K562 (cell line): ENCODE measurements around the gene SLC9A3. TPM values are rescaled to one million over a fixed set of nuclear protein-coding genes. Genes with fewer than 3 reads are reported as not detected.

Experiments
- CAMTA2 ChIP-seq: fragments of 250-450 bp; sonication (Bioruptor Pico); conservative IDR thresholded peaks from 2 replicates; pipeline ENCODE4 v1.5.1; 2022
- CCAR2 ChIP-seq: fragments of 200-400 bp; formaldehyde crosslinking; IDR thresholded peaks from 2 replicates; pipeline ENCODE4 v1.6.1; 2017; ENCODE audit warnings: mild to moderate bottlenecking, low read depth, low read length
- HNRNPUL1 ChIP-seq: fragments of 200-400 bp; formaldehyde crosslinking; IDR thresholded peaks from 2 replicates; pipeline ENCODE4 v1.6.1; 2017; ENCODE audit warnings: low read length
- KAT7 ChIP-seq: sonication (generic); formaldehyde crosslinking; IDR thresholded peaks from 2 replicates; pipeline ENCODE4 v1.8.0; 2022; ENCODE audit warnings: missing genetic modification reagents, mild to moderate bottlenecking, borderline replicate concordance
- NR2C2 ChIP-seq, 2 experiments: fragments of 200-800 bp in 1 of 2; sonication (Bioruptor generic) in 1 of 2; sonication (generic) in 1 of 2; formaldehyde crosslinking in 1 of 2; IDR thresholded peaks; 2 replicates each; pipeline versions ENCODE4 v1.6.1 to v1.8.0; 2016 to 2022; ENCODE audit warnings: mild to moderate bottlenecking in 1 of 2, missing compliant biosample characterization in 1 of 2, missing genetic modification characterization in 1 of 2, missing genetic modification reagents in 1 of 2
- RAD51 ChIP-seq: fragments of 450-650 bp; IDR thresholded peaks from 2 replicates; pipeline ENCODE4 v1.7.1; 2016; ENCODE audit warnings: low read depth, mild to moderate bottlenecking, borderline replicate concordance
- RFX7 ChIP-seq: fragments of 250-450 bp; sonication (Bioruptor Pico); IDR thresholded peaks from 2 replicates; pipeline ENCODE4 v1.5.1; 2021; ENCODE audit warnings: mild to moderate bottlenecking
- SMAD4 ChIP-seq: fragments of 250-450 bp; sonication (Bioruptor Pico); conservative IDR thresholded peaks from 2 replicates; pipeline ENCODE4 v1.8.0; 2021; ENCODE audit warnings: inconsistent platforms, mild to moderate bottlenecking, moderate library complexity
- TAF15 ChIP-seq: fragments of 200-400 bp; formaldehyde crosslinking; IDR thresholded peaks from 2 replicates; pipeline ENCODE4 v1.6.1; 2017; ENCODE audit warnings: mild to moderate bottlenecking, low read depth, low read length, moderate library complexity
- TCF3 ChIP-seq: sonication (generic); formaldehyde crosslinking; IDR thresholded peaks from 2 replicates; pipeline ENCODE4 v1.4.0; 2020; ENCODE audit warnings: mild to moderate bottlenecking, missing genetic modification reagents
- ZFP30 ChIP-seq: fragments of 250-450 bp; sonication (Bioruptor Pico); IDR thresholded peaks from 2 replicates; pipeline ENCODE4 v1.8.0; 2022; ENCODE audit warnings: moderate library complexity, mild to moderate bottlenecking, inconsistent platforms, borderline replicate concordance
- ZNF140 ChIP-seq: fragments of 250-450 bp; sonication (Bioruptor Pico); IDR thresholded peaks from 2 replicates; pipeline ENCODE4 v1.8.0; 2021; ENCODE audit warnings: moderate library complexity, mild to moderate bottlenecking, inconsistent platforms
- ZNF316 ChIP-seq: fragments of 450-650 bp; IDR thresholded peaks from 2 replicates; pipeline ENCODE4 v1.6.1; 2016
- ZNF436 ChIP-seq: fragments of 250-450, 450-650 bp; sonication (Bioruptor Pico); formaldehyde crosslinking; IDR thresholded peaks from 2 replicates; pipeline ENCODE4 v1.7.0; 2020; ENCODE audit warnings: mild to moderate bottlenecking
- ZNF830 ChIP-seq: fragments of 250-450 bp; sonication (Bioruptor Pico); IDR thresholded peaks from 2 replicates; pipeline ENCODE4 v1.5.0; 2021; ENCODE audit warnings: mild to moderate bottlenecking
- polyA plus RNA-seq, 8 experiments: library from polyadenylated mRNA; depleted of rRNA in 4 of 8; stranded (reverse) in 5 of 8; unstranded in 3 of 8; fragments of >200 nt; fragmentation: Nextera tagmentation in 2 of 8; fragmentation: Illumina TruSeq in 1 of 8; extraction: Ambion mirVana in 2 of 8; extraction: Trizol in 1 of 8; gene quantifications; 2 replicates each; pipeline versions ENCODE4 v1.2.1 to v1.2.3, GENCODE V29; 2011 to 2014; ENCODE audit warnings: inconsistent platforms in 1 of 8, missing spikeins in 1 of 8
- total RNA-seq, 7 experiments: library from RNA; depleted of rRNA in 6 of 7; stranded (reverse); fragments of >200 nt in 6 of 7; fragmentation: Illumina TruSeq in 2 of 7; extraction: Trizol in 2 of 7; gene quantifications; 2 replicates each; pipeline versions ENCODE4 v1.2.1 to v1.2.3, GENCODE V29; 2011 to 2021; ENCODE audit warnings: low replicate concordance in 1 of 7
- TF ChIP-seq, protein P1 (sequence below): sonication (generic); formaldehyde crosslinking; IDR thresholded peaks from 2 replicates; pipeline ENCODE4 v1.8.0; 2022; ENCODE audit warnings: mild to moderate bottlenecking, missing genetic modification reagents, borderline replicate concordance
- TF ChIP-seq, protein P2 (sequence below): fragments of 200-800 bp; sonication (Bioruptor generic); IDR thresholded peaks from 2 replicates; pipeline ENCODE4 v1.6.1; 2016; ENCODE audit warnings: missing genetic modification characterization, missing compliant biosample characterization
- TF ChIP-seq, protein P3 (sequence below), 3 experiments: fragments of 200-800 bp in 1 of 3; sonication (Bioruptor generic) in 1 of 3; sonication (generic) in 1 of 3; formaldehyde crosslinking in 1 of 3; IDR thresholded peaks; 2 replicates each; pipeline versions ENCODE4 v1.6.1 to v1.8.0; 2016 to 2022; ENCODE audit warnings: mild to moderate bottlenecking in 2 of 3, missing compliant biosample characterization in 2 of 3, missing genetic modification characterization in 2 of 3, missing genetic modification reagents in 1 of 3
- TF ChIP-seq, protein P4 (sequence below): sonication (generic); formaldehyde crosslinking; IDR thresholded peaks from 2 replicates; pipeline ENCODE4 v1.8.0; 2023; ENCODE audit warnings: mild to moderate bottlenecking, missing genetic modification reagents

The SLC9A3 gene
- total and polyA plus RNA-seq, 9 of the 15 experiments (the other 6 are each of a cell fraction or from before 2014, with no cell fraction given) = 1.5 to 5.8 (median 3.7) TPM; not detected in 2

DNA sequence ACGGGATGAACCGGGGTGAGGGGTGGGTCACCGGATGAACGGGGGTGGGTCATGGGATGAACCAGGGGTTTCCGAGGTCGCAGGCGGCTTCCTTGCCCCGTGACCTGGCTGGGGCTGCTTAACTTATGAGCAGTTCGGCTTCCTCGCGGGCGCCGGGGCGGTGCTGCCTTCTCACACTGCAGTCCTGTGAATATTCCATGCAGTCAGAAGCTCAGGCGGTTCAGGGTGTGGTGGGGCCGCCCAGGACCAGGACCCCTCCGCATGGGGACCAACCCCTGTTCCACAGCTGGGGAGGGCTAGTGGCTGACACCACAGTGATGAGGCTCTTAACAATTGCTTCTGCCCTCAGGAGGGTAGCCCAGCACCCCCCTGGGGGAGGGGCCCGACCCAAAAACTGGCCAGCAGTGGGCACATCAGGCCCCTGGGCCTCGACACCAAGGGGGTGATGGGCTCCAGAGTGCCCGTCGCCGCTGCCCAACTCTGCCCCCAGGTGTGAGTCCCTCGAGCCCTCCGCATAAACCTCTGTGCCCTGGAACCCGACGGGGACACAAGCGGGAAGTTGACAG lies 30.9 kb upstream of the SLC9A3 start (continued):
- TF ChIP-seq RAD51 (no peak), ZNF436 (CRISPR knock-in tag) (no peak), SMAD4 (no peak), KAT7 (CRISPR knock-in tag) (no peak), TAF15 (no peak), ZNF830 (no peak), NR2C2 (CRISPR knock-in tag; IDR thresholded peaks at IDR 0.05) (no peak), NR2C2 (tag; IDR thresholded peaks at IDR 0.05) (peak; percentile 15; the same call in 1 of the 2 replicates), RFX7 (CRISPR knock-in tag) (no peak), HNRNPUL1 (no peak), TCF3 (CRISPR knock-in tag) (no peak), CAMTA2 (CRISPR knock-in tag) (no peak), ZNF140 (CRISPR knock-in tag) (no peak), ZFP30 (CRISPR knock-in tag) (no peak), CCAR2 (no peak), ZNF316 (no peak)
- TF ChIP-seq, protein P1, sequence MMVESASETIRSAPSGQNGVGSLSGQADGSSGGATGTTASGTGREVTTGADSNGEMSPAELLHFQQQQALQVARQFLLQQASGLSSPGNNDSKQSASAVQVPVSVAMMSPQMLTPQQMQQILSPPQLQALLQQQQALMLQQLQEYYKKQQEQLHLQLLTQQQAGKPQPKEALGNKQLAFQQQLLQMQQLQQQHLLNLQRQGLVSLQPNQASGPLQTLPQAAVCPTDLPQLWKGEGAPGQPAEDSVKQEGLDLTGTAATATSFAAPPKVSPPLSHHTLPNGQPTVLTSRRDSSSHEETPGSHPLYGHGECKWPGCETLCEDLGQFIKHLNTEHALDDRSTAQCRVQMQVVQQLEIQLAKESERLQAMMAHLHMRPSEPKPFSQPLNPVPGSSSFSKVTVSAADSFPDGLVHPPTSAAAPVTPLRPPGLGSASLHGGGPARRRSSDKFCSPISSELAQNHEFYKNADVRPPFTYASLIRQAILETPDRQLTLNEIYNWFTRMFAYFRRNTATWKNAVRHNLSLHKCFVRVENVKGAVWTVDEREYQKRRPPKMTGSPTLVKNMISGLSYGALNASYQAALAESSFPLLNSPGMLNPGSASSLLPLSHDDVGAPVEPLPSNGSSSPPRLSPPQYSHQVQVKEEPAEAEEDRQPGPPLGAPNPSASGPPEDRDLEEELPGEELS = no peak
- TF ChIP-seq, protein P2, sequence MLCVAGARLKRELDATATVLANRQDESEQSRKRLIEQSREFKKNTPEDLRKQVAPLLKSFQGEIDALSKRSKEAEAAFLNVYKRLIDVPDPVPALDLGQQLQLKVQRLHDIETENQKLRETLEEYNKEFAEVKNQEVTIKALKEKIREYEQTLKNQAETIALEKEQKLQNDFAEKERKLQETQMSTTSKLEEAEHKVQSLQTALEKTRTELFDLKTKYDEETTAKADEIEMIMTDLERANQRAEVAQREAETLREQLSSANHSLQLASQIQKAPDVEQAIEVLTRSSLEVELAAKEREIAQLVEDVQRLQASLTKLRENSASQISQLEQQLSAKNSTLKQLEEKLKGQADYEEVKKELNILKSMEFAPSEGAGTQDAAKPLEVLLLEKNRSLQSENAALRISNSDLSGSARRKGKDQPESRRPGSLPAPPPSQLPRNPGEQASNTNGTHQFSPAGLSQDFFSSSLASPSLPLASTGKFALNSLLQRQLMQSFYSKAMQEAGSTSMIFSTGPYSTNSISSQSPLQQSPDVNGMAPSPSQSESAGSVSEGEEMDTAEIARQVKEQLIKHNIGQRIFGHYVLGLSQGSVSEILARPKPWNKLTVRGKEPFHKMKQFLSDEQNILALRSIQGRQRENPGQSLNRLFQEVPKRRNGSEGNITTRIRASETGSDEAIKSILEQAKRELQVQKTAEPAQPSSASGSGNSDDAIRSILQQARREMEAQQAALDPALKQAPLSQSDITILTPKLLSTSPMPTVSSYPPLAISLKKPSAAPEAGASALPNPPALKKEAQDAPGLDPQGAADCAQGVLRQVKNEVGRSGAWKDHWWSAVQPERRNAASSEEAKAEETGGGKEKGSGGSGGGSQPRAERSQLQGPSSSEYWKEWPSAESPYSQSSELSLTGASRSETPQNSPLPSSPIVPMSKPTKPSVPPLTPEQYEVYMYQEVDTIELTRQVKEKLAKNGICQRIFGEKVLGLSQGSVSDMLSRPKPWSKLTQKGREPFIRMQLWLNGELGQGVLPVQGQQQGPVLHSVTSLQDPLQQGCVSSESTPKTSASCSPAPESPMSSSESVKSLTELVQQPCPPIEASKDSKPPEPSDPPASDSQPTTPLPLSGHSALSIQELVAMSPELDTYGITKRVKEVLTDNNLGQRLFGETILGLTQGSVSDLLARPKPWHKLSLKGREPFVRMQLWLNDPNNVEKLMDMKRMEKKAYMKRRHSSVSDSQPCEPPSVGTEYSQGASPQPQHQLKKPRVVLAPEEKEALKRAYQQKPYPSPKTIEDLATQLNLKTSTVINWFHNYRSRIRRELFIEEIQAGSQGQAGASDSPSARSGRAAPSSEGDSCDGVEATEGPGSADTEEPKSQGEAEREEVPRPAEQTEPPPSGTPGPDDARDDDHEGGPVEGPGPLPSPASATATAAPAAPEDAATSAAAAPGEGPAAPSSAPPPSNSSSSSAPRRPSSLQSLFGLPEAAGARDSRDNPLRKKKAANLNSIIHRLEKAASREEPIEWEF = no peak
- TF ChIP-seq, protein P3, sequence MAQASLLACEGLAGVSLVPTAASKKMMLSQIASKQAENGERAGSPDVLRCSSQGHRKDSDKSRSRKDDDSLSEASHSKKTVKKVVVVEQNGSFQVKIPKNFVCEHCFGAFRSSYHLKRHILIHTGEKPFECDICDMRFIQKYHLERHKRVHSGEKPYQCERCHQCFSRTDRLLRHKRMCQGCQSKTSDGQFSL (CRISPR knock-in tag; IDR thresholded peaks at IDR 0.05) = no peak
- TF ChIP-seq, protein P3 (tag; IDR thresholded peaks at IDR 0.05) = peak in 1 of 2 experiments; percentile 76; a peak in 2 of 4 replicates
- TF ChIP-seq, protein P4, sequence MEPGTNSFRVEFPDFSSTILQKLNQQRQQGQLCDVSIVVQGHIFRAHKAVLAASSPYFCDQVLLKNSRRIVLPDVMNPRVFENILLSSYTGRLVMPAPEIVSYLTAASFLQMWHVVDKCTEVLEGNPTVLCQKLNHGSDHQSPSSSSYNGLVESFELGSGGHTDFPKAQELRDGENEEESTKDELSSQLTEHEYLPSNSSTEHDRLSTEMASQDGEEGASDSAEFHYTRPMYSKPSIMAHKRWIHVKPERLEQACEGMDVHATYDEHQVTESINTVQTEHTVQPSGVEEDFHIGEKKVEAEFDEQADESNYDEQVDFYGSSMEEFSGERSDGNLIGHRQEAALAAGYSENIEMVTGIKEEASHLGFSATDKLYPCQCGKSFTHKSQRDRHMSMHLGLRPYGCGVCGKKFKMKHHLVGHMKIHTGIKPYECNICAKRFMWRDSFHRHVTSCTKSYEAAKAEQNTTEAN (CRISPR knock-in tag) = no peak
